HepG2 (cell line): ENCODE data around the gene RNF40. TPM values are rescaled to one million over a fixed set of nuclear protein-coding genes. Genes with fewer than 3 reads are reported as not detected.

ENCODE experiments used
- AHDC1 ChIP-seq: sonication (generic); formaldehyde crosslinking; IDR thresholded peaks from 2 replicates; pipeline ENCODE4 v1.5.1; 2020; ENCODE audit warnings: mild to moderate bottlenecking, missing genetic modification reagents, borderline replicate concordance
- BCL3 ChIP-seq: sonication (generic); formaldehyde crosslinking; IDR thresholded peaks from 2 replicates; pipeline ENCODE4 v1.5.1; 2020; ENCODE audit warnings: mild to moderate bottlenecking, missing genetic modification reagents, moderate library complexity
- CEBPG ChIP-seq: IDR thresholded peaks from 2 replicates; pipeline ENCODE4 v1.6.1; 2016
- ELK4 ChIP-seq: sonication (generic); formaldehyde crosslinking; IDR thresholded peaks from 2 replicates; pipeline ENCODE4 v1.9.0; 2021; ENCODE audit warnings: missing genetic modification reagents, borderline replicate concordance
- HOXA7 ChIP-seq: sonication (generic); formaldehyde crosslinking; IDR thresholded peaks from 2 replicates; pipeline ENCODE4 v1.8.1; 2022; ENCODE audit warnings: mild to moderate bottlenecking, missing genetic modification reagents, moderate library complexity
- KLF16 ChIP-seq, 2 experiments: sonication (generic) in 1 of 2; formaldehyde crosslinking in 1 of 2; IDR thresholded peaks; 2 replicates each; pipeline versions ENCODE4 v1.6.1 to v1.8.0; 2016 to 2023; ENCODE audit warnings: missing genetic modification reagents in 2 of 2, missing compliant biosample characterization in 1 of 2
- KLF6 ChIP-seq: IDR thresholded peaks from 2 replicates; pipeline ENCODE4 v1.8.0; 2016; ENCODE audit warnings: missing biosample characterization, missing genetic modification reagents
- PHF21A ChIP-seq: sonication (generic); formaldehyde crosslinking; IDR thresholded peaks from 2 replicates; pipeline ENCODE4 v1.5.0; 2020; ENCODE audit warnings: mild to moderate bottlenecking, missing genetic modification reagents
- PRDM10 ChIP-seq: sonication (generic); formaldehyde crosslinking; IDR thresholded peaks from 2 replicates; pipeline ENCODE4 v1.4.0; 2020; ENCODE audit warnings: low read depth, missing genetic modification reagents
- RBM22 ChIP-seq: fragments of 200-400 bp; formaldehyde crosslinking; optimal IDR thresholded peaks from 2 replicates; pipeline ENCODE3; 2017; ENCODE audit warnings: mild to moderate bottlenecking, low read length, moderate library complexity
- RFX1 ChIP-seq: fragments of 450-650 bp; IDR thresholded peaks from 2 replicates; pipeline ENCODE4 v1.6.1; 2017
- RFX5 ChIP-seq: IDR thresholded peaks from 2 replicates; pipeline ENCODE4 v1.6.1; 2011; ENCODE audit warnings: low read depth, low read length, improper control_type of control experiment
- SSRP1 ChIP-seq: IDR thresholded peaks from 2 replicates; pipeline ENCODE4 v1.6.1; 2016; ENCODE audit warnings: control low read depth
- STAG1 ChIP-seq: sonication (generic); formaldehyde crosslinking; IDR thresholded peaks from 2 replicates; pipeline ENCODE4 v1.4.0; 2020; ENCODE audit warnings: missing genetic modification reagents
- TEAD2 ChIP-seq: sonication (generic); formaldehyde crosslinking; IDR thresholded peaks from 2 replicates; pipeline ENCODE4 v1.9.0; 2021; ENCODE audit warnings: missing genetic modification reagents
- ZGPAT ChIP-seq: IDR thresholded peaks from 2 replicates; pipeline ENCODE4 v1.6.1; 2016; ENCODE audit warnings: mild to moderate bottlenecking
- ZNF333 ChIP-seq: sonication (generic); formaldehyde crosslinking; IDR thresholded peaks from 2 replicates; pipeline ENCODE4 v1.4.0; 2020; ENCODE audit warnings: mild to moderate bottlenecking, missing genetic modification reagents, borderline replicate concordance
- polyA plus RNA-seq, 8 experiments: library from polyadenylated mRNA; depleted of rRNA in 3 of 8; stranded (reverse) in 7 of 8; unstranded in 1 of 8; fragments of >200 nt; fragmentation: Illumina TruSeq in 4 of 8; extraction: Trizol in 4 of 8; gene quantifications; 2 replicates each; pipeline versions ENCODE4 v1.2.1 to v1.2.3, GENCODE V29; 2011 to 2016; ENCODE audit warnings: low read depth in 4 of 8, missing spikeins in 1 of 8, mixed read lengths in 1 of 8; ENCODE audit not compliant: insufficient read depth in 1 of 8
- total RNA-seq, 5 experiments: library from RNA; depleted of rRNA; stranded (reverse); fragments of >200 nt; fragmentation: Illumina TruSeq; extraction: Trizol; gene quantifications; 2 replicates each; pipeline ENCODE4 v1.2.3, GENCODE V29; 2016; ENCODE audit warnings: low read depth in 1 of 5

RNF40 gene
- total and polyA plus RNA-seq, 2 of the 13 experiments (the other 11 are each of a cell fraction or from before 2014, with no cell fraction given), result 84.0 to 85.6 TPM

GRCh38 chr16:30777591-30778297, 15.6 kb downstream of the RNF40 start (continued):
- TF ChIP-seq TEAD2 (CRISPR knock-in tag) (no peak), HOXA7 (no peak), BCL3 (no peak), STAG1 (CRISPR knock-in tag) (peak; percentile 5; the same call in 1 of the 2 replicates), PHF21A (CRISPR knock-in tag) (no peak), PRDM10 (CRISPR knock-in tag) (no peak), ZNF333 (CRISPR knock-in tag) (no peak), RFX5 (no peak), SSRP1 (CRISPR knock-in tag) (no peak), KLF6 (no peak), AHDC1 (CRISPR knock-in tag) (no peak), ELK4 (CRISPR knock-in tag) (no peak), CEBPG (CRISPR knock-in tag) (no peak), RFX1 (no peak), RBM22 (peak; percentile 66), KLF16 (CRISPR knock-in tag; IDR thresholded peaks at IDR 0.05) (no peak), ZGPAT (CRISPR knock-in tag) (no peak)
